ENCODE measurements around the gene NRP1.

DNA sequence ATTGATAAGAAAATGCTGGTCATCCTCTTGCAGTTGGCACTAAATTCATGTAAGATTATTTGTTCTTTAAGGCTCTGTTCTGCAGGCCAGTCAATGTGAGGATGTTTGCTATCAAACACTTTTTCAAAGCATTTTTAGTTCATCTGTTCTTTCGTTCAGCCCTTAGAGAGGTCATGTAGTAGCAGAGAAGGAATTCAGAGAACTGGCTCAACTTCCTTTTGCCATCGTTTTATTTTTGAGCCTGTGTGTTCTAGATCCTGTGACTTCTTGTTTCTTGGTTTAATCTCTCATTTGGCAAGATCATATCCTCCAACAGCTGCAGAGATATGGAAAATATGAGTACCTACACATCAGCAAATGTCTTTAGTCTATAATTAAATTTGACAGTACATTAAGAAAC is 184.3 kb downstream of the NRP1 start:
- TF ChIP-seq, protein P1, sequence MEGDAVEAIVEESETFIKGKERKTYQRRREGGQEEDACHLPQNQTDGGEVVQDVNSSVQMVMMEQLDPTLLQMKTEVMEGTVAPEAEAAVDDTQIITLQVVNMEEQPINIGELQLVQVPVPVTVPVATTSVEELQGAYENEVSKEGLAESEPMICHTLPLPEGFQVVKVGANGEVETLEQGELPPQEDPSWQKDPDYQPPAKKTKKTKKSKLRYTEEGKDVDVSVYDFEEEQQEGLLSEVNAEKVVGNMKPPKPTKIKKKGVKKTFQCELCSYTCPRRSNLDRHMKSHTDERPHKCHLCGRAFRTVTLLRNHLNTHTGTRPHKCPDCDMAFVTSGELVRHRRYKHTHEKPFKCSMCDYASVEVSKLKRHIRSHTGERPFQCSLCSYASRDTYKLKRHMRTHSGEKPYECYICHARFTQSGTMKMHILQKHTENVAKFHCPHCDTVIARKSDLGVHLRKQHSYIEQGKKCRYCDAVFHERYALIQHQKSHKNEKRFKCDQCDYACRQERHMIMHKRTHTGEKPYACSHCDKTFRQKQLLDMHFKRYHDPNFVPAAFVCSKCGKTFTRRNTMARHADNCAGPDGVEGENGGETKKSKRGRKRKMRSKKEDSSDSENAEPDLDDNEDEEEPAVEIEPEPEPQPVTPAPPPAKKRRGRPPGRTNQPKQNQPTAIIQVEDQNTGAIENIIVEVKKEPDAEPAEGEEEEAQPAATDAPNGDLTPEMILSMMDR (IDR thresholded peaks at IDR 0.05 in 4 of 5, conservative IDR thresholded peaks at IDR 0.05 in 1 of 5) = no peak
- TF ChIP-seq POLR2A (IDR thresholded peaks at IDR 0.05) = no peak
